Stimulated activated naive B cell treated with anti-CD40 and anti-IgM and Interleukin-4, amounts not matched to agents 10 μg/mL and 1 μg/mL and 100 μg/mL, for 72 hours (primary cell): Measurements from ENCODE around the gene CASP8.
"Not testable (repeated sequence)": the region's sequence is repeated elsewhere in the genome, so short reads cannot be mapped to it uniquely, and the experiment has no call there.

Experiments used
- ATAC-seq, 2 donors: fragments of 150-1000 bp; cut with Tn5 transposase; replicated peaks; 2 replicates each; pipeline ENCODE4 v1.10.0; 2021; ENCODE audit warnings: moderate library complexity in 1 of 2
- DNase-seq: peaks from one replicate; pipeline ENCODE4 v3.0.0; 2021
- H3K27ac Mint-ChIP-seq: one replicate; pipeline ENCODE4 v1.8.0; 2022; ENCODE audit warnings: mild to moderate bottlenecking, mixed read lengths
- H3K27me3 Mint-ChIP-seq, 2 donors: one replicate each; pipeline ENCODE4 v1.8.0; 2022; ENCODE audit warnings: mixed read lengths in 2 of 2
- H3K36me3 Mint-ChIP-seq, 2 donors: one replicate each; pipeline ENCODE4 v1.8.0; 2022; ENCODE audit warnings: mixed read lengths in 2 of 2, mild to moderate bottlenecking in 1 of 2
- H3K4me1 Mint-ChIP-seq, 2 donors: one replicate each; pipeline ENCODE4 v1.8.0; 2022; ENCODE audit warnings: mixed read lengths in 2 of 2, mild to moderate bottlenecking in 1 of 2
- H3K4me3 Mint-ChIP-seq, 2 donors: one replicate each; pipeline ENCODE4 v1.8.0; 2022; ENCODE audit warnings: mild to moderate bottlenecking in 2 of 2, mixed read lengths in 2 of 2, moderate library complexity in 1 of 2
- H3K9me3 Mint-ChIP-seq, 2 donors: one replicate each; pipeline ENCODE4 v1.8.0; 2022; ENCODE audit warnings: mixed read lengths in 2 of 2, mild to moderate bottlenecking in 1 of 2

CASP8 gene

DNA sequence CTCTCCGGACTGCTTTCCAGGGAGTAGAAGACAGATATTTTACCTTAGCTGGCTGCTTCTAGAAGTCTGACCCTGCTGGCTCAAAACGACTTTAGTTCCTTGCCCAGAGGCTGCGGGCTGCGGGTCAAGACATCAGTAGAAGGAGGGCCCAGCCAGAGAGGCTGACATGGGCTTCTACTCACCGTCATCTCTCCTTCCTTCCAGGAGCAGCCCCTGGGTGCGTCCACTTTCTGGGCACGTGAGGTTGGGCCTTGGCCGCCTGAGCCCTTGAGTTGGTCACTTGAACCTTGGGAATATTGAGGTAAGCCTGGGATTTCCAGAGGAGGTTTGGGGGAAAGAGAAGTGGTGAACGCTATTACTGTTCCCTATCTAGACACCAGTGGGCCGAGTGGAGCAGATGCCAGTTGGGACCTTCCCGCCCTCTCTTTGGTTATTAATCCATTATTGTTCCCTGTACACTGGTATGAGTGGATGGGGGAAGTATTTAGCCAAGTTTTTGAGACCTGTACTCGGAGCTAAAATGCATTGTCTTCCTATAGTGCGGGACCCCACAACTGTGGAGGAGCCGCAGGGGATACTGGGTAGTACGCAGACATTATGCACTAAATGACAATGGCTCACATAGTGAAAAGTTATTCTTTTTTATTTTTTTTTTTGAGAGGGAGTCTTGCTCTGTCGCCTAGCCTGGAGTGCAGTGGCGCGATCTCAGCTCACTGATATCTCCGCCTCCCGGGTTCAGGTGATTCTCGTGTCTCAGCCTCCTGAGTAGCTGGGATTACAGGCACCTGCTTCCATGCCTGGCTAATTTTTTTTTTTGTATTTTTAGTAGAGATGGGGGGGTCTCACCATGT lies 26.3 kb upstream of the CASP8 start:
- Mint-ChIP-seq H3K36me3 (peaks cover 10 to 11% of the 10 kb centered on the region in 2 donors), H3K27ac (peak overlapping the region; percentile 95), H3K4me1 (peaks cover 18 to 38% of the 10 kb centered on the region in 2 donors), H3K27me3 (no peaks in the 10 kb centered on the region), H3K4me3 (peak overlapping the region; percentile 94 to 95), H3K9me3 (no peaks in the 10 kb centered on the region)
- DNase-seq (no peak), ATAC-seq (peak; percentile 29 to 35)

DNA sequence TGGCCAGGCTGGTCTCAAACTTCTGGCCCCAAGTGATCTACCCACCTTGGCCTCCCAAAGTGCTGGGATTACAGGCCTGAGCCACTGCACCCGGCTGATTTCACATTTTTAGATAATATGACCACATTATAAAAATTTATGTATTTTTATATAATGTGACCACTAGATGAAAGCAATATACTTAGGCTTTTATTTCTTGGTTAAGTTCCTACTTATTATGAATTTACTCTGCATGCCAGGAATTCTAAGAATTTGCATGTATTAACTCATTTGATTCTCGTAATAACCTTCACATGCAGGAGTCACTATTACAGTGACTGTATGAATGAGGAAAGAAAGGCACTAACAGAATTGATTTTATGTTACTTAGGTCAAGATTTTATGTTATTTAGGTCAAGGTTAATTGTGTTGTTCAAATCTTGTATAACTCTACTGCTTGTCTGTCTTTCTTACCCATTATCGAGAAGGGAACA lies 25.6 kb upstream of the CASP8 start:
- H3K9me3 Mint-ChIP-seq, result no peaks in the 10 kb centered on the region
- no peak for ATAC-seq
- no peak for DNase-seq
- H3K36me3 Mint-ChIP-seq, result peaks cover 14 to 17% of the 10 kb centered on the region in 2 donors
- H3K27me3 Mint-ChIP-seq, result no peaks in the 10 kb centered on the region
- H3K4me1 Mint-ChIP-seq, result peaks cover 22 to 44% of the 10 kb centered on the region in 2 donors
- H3K4me3 Mint-ChIP-seq, result peak overlapping the region; percentile 94 to 95
- peak overlapping the region; percentile 95 for H3K27ac Mint-ChIP-seq

DNA sequence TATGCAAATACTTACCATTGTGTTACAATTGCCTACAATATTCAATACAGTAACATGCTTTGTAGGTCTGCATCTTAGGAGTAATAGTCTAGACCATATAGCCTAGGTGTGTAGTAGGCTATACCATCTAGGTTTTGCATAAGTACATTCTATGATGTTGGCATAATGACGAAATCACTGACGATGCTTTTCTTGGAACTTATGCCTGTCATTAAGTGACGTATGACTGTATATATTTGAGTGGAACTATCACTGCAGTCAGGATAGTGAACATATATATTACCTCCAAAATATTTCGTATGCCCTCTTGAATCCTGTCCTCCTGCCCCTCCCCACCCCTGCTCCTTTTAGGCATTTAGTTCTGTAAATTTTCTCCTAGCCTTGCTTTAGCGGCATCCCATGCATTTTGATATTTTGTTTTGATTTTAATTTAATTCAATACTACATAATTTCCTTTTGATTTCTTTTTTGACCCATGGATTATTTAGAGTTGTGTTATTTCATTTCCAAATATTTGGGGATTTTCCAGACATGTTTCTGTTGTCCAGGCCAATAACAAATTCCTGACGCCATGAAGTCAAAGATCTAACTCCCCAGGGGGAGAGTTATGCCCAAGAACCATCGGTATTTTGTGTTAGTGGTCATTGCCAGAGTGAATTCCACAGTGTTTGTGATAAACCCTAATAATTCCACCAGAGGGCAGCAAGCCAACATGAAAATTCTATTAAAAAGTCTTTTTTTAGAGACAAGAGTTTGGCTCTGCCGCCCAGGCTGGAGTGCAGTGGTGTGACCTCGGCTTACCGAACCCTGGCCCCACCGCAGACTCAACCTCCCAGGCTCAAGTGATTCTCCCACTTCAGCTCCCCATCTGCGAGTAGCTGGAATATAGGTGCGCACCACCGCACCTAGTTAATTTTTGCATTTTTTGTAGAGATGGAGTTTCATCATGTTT lies 24.2 kb upstream of the CASP8 start:
- no peaks in the 10 kb centered on the region for H3K27me3 Mint-ChIP-seq
- peaks cover 0 to 2% of the 10 kb centered on the region in 2 donors for H3K9me3 Mint-ChIP-seq
- DNase-seq (no peak), ATAC-seq (peak in 1 of 2 donors; percentile 8)
- peaks cover 34 to 58% of the 10 kb centered on the region in 2 donors for H3K4me1 Mint-ChIP-seq
- H3K27ac Mint-ChIP-seq, result peak overlapping the region; percentile 70
- peak overlapping the region; percentile 46 to 75 for H3K4me3 Mint-ChIP-seq
- peaks cover 28 to 31% of the 10 kb centered on the region in 2 donors for H3K36me3 Mint-ChIP-seq

DNA sequence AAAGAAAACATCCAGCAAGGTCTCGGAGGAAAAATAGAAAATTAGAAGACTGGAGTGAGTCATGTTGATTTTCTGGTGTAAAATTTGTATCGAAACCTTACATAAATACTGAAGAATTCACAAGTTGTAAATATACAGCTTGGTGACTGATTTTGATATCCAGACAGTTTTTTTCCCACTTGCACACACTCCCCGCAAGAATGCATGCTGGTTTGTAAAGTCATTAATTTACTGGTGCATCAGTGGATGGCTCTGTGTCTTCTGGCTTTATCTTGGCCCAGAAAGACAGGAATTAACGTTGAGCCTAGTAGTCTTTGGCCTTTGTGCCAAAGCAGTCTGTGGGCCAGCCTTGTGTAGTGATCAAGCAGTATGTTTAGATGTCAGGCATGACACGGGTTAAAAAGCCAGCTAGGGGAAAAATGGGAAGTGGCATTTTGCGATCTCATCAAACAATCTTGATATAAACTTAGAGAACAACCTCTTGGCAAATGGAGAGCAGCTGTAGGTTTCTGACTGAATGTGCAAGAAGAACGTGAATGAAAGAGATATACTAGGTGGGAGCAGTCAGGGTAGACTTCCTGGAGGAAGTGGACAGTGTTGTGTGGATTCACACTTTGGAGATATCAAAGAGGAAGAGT lies 22.7 kb upstream of the CASP8 start:
- DNase-seq, result no peak
- ATAC-seq, result no peak
- Mint-ChIP-seq H3K4me1 (peaks cover 29 to 63% of the 10 kb centered on the region in 2 donors), H3K4me3 (no peak overlapping the region), H3K36me3 (peaks cover 37 to 45% of the 10 kb centered on the region in 2 donors), H3K9me3 (peaks cover 0 to 2% of the 10 kb centered on the region in 2 donors), H3K27ac (no peak overlapping the region), H3K27me3 (no peaks in the 10 kb centered on the region)

DNA sequence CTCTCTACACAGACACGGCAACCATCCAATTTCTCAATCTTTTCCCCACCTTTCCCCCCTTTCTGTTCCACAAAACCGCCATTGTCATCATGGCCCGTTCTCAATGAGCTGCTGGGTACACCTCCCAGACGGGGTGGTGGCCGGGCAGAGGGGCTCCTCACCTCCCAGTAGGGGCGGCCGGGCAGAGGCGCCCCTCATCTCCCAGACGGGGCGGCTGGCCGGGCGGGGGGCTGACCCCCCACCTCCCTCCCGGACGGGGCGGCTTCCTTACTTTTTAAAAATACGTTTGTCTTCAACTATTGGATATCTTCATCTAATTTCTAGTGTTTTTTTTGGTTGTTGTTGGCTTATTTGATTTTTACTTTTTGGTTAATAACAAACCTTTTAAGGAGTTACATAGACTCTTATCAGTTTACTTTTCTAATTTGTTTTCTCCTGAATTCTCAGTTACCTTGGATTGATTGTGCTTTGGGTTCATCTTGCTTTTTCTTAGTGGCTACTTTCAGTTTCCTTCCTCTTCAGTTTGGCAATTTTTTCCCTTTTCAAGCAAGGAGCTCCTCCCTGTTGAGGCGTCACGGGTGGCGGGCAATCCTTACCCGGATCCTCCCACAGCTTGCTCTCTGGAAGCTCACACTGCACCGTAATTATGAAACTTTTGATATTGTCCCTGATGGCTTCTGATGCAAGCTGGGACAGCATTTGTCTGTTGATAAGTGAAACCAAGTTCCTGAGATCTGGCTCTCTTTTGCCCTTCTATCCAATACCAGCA lies 21.0 kb upstream of the CASP8 start:
- peaks cover 37 to 51% of the 10 kb centered on the region in 2 donors for H3K36me3 Mint-ChIP-seq
- not testable (repeated sequence) for ATAC-seq, H3K9me3 Mint-ChIP-seq, H3K27me3 Mint-ChIP-seq, DNase-seq
- H3K4me3 Mint-ChIP-seq, result peak overlapping the region; percentile 9 to 48
- peak overlapping the region; percentile 83 for H3K27ac Mint-ChIP-seq
- H3K4me1 Mint-ChIP-seq, result peaks cover 35 to 68% of the 10 kb centered on the region in 2 donors

DNA sequence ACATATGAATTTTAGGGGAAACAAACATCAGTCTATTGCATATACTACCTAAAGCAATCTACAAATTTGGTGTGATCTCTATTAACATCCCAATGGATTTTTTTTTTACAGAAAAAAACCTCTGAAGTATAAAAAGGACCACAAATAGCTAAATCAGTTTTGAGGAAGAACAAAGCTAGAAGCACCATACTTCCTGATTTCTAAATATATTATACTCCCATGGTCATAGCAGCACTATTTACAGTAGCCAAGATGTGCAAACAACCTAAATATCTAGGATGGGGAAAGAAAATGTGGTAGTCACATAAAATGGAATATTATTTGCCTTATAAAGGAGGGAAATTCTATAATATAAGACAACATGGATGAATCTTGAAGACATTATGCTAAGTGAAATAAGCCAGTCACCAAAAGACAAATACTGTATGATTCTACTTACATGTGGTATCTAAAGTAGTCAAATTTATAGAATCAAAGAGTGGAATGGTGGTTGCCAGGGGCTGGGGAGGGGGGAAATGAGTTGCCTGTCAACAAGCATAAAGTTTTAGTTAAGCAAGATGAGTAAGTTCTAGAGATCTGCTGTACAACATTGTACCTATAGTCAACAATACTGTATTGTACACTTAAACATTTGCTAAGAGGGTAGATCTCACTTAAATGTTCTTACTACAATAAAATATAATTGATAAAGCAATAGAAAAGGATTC lies 17.6 kb upstream of the CASP8 start:
- peaks cover 41 to 87% of the 10 kb centered on the region in 2 donors for H3K4me1 Mint-ChIP-seq
- H3K27me3 Mint-ChIP-seq, result no peaks in the 10 kb centered on the region
- DNase-seq, result no peak
- H3K4me3 Mint-ChIP-seq, result no peak overlapping the region
- H3K27ac Mint-ChIP-seq, result no peak overlapping the region
- H3K36me3 Mint-ChIP-seq, result peaks cover 40 to 68% of the 10 kb centered on the region in 2 donors
- peaks cover 0 to 2% of the 10 kb centered on the region in 2 donors for H3K9me3 Mint-ChIP-seq
- no peak for ATAC-seq

DNA sequence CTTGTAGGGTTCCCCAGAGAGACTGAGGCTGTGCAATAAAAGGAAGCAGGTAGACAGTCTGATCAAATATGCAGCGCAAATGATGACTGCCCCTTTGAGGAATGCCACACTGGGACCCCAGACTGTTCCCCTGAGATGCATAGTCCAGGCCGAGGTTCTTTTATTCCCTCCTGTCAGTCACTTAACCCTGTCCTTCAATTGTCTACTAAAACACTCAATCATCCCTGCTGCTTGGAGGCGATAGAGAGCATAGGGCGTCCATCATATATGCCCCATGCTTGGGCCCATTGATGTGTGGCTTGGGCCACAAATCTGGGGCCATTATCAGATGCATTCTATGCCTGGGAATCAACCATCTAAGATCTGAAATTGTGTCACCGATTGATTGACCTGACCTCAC lies 15.5 kb upstream of the CASP8 start:
- peaks cover 36 to 84% of the 10 kb centered on the region in 2 donors for H3K4me1 Mint-ChIP-seq
- peaks cover 33 to 71% of the 10 kb centered on the region in 2 donors for H3K36me3 Mint-ChIP-seq
- ATAC-seq, result no peak
- peak overlapping the region; percentile 79 for H3K27ac Mint-ChIP-seq
- no peak overlapping the region for H3K4me3 Mint-ChIP-seq
- no peak for DNase-seq
- peaks cover 0 to 2% of the 10 kb centered on the region in 2 donors for H3K9me3 Mint-ChIP-seq
- no peaks in the 10 kb centered on the region for H3K27me3 Mint-ChIP-seq

DNA sequence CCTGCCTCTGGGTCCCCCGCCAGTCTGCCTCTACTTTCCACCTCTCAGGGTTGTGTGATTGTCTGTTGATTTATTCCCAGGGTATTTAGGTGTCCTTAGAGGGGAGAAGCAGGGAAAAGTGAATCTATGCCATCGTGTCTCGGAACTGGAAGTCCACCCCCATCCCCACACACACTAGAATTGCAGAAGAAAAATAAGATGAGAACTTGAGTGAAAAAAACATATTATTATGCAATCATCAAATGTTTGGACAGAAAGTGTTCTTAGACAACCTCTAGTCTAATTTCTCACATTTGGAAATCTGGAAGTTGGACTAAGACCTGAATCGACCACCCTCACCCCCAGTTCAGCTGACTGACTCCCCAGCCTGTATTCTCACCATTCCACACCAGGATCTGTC lies 14.1 kb upstream of the CASP8 start:
- Mint-ChIP-seq H3K4me3 (no peak overlapping the region), H3K9me3 (peaks cover 0 to 1% of the 10 kb centered on the region in 2 donors), H3K27me3 (no peaks in the 10 kb centered on the region), H3K36me3 (peaks cover 30 to 68% of the 10 kb centered on the region in 2 donors), H3K27ac (no peak overlapping the region), H3K4me1 (peaks cover 34 to 84% of the 10 kb centered on the region in 2 donors)
- DNase-seq, result no peak
- ATAC-seq, result no peak

DNA sequence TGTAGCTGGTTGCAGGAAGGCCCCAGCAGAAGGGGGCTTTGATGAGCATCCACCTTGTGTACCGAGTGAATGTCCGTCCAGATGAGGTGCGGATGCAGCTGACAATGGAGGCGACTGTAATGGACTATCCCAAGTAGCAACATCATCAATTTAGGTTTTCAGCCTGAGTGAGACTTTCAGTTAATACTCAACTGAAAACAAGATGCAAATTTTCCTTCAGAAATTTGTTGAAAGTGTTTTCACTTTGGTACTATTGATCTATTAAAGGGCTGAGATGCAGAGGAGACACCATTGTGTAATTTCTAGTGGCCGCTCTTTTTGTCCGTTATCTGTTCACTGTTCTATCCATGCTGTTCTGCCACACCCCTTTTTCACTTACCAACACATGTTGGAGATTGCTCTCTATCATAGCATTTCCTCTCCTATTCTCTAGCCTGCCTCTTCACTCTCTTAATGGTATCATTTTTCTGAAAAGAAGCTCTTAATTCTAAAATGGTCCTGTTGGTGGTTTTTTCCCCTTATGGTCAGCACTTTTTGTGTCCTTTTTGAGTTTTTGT lies 12.0 kb upstream of the CASP8 start:
- ATAC-seq (no peak), DNase-seq (no peak)
- H3K27me3 Mint-ChIP-seq, result no peaks in the 10 kb centered on the region
- peaks cover 47 to 86% of the 10 kb centered on the region in 2 donors for H3K4me1 Mint-ChIP-seq
- peaks cover 0 to 1% of the 10 kb centered on the region in 2 donors for H3K9me3 Mint-ChIP-seq
- H3K36me3 Mint-ChIP-seq, result peaks cover 28 to 70% of the 10 kb centered on the region in 2 donors
- H3K27ac Mint-ChIP-seq, result no peak overlapping the region
- H3K4me3 Mint-ChIP-seq, result no peak overlapping the region

DNA sequence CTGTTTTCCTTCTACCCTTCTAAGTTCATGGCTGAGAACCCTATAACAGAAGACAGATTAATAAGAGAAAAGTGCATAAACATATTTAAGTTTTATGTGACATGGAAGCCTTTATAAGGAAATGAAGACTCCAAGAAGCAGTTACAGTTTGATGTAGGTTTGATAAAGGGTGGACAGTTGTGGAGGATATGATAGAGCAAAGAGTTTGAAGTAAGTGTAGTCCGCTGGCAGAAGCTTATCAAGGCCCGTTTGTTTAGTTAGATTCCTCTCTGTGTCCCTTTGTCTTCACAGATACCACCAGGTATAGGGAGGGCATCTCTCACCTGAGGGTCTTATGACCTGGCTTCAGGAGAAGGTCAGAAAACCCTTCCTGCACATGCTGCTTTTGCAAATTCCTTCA lies 10.4 kb upstream of the CASP8 start:
- H3K9me3 Mint-ChIP-seq, result peaks cover 0 to 1% of the 10 kb centered on the region in 2 donors
- no peak for ATAC-seq
- peaks cover 43 to 84% of the 10 kb centered on the region in 2 donors for H3K4me1 Mint-ChIP-seq
- DNase-seq, result no peak
- H3K36me3 Mint-ChIP-seq, result peaks cover 23 to 66% of the 10 kb centered on the region in 2 donors
- no peak overlapping the region for H3K4me3 Mint-ChIP-seq
- peak overlapping the region; percentile 38 for H3K27ac Mint-ChIP-seq
- no peaks in the 10 kb centered on the region for H3K27me3 Mint-ChIP-seq

DNA sequence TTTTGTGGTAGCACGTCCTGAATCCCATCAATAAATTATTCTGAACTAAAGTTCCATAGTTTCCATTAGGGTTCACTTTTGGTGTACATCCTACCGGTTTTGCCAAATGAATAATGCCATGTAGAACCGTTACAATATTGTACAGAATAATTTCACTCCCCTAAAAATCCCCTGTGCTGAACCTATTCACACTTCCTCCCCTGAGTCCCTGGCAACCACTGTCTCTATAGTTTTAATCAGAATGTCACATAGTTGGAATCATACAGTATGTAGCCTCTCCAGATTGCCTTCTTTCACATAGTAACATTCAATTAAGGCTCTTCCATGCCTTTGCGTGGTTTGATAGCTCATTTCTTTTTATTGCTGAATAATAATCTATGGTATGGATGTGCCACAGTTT lies 9.6 kb upstream of the CASP8 start:
- Mint-ChIP-seq H3K4me3 (no peak overlapping the region), H3K27ac (peak overlapping the region; percentile 16), H3K36me3 (peaks cover 18 to 59% of the 10 kb centered on the region in 2 donors), H3K9me3 (peaks cover 0 to 1% of the 10 kb centered on the region in 2 donors), H3K4me1 (peaks cover 40 to 80% of the 10 kb centered on the region in 2 donors), H3K27me3 (no peaks in the 10 kb centered on the region)
- ATAC-seq (peak; percentile 48 to 52), DNase-seq (no peak)

DNA sequence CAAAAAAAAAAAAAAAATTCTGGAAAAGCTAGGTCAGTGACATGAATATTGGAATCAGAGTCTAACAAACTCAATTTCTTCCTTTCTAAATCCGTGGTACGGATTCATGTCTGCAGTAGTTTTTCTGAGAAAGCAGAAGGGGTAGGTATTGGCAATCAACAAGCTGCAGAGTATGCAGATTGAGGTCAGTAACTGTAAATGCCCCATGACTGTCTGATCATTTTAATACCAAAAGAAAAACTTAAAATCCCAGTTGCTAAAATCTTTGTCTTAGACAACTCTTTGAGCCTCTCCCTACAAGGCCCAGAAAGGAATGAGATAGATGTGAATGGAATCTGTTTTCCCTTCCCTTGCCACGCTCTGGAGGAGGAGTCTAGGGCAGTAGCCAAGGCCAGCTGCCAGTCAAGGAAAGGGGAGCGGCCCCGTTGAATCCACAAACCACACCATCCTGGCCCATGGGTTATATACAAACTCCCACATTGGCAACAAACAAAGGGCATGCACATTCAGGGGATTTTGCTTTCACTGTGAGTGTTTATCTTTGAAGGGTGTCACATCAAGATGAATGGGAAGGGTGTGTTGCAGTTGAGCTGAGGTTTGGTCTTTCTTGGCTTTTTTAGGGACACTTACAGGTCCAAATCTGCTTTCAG lies 6.1 kb upstream of the CASP8 start:
- no peak overlapping the region for H3K4me3 Mint-ChIP-seq
- peaks cover 0 to 1% of the 10 kb centered on the region in 2 donors for H3K9me3 Mint-ChIP-seq
- peak overlapping the region; percentile 77 for H3K27ac Mint-ChIP-seq
- ATAC-seq (no peak), DNase-seq (no peak)
- peaks cover 51 to 80% of the 10 kb centered on the region in 2 donors for H3K4me1 Mint-ChIP-seq
- no peaks in the 10 kb centered on the region for H3K27me3 Mint-ChIP-seq
- peaks cover 16 to 38% of the 10 kb centered on the region in 2 donors for H3K36me3 Mint-ChIP-seq
